PFSK-1 (cell line): ENCODE data around the gene PSMC4.

Experiments
- FOXP2 ChIP-seq: optimal IDR thresholded peaks from 2 replicates; pipeline ENCODE3; 2011; ENCODE audit warnings: borderline replicate concordance, control low read depth, inconsistent platforms; ENCODE audit not compliant: insufficient read depth; ENCODE audit errors: extremely low read length, extremely low read depth
- POLR2AphosphoS5 ChIP-seq: IDR thresholded peaks from 2 replicates; pipeline ENCODE4 v1.6.1; 2012; ENCODE audit warnings: low read depth, mild to moderate bottlenecking, control low read depth, low read length, moderate library complexity
- SIN3A ChIP-seq: IDR thresholded peaks from 2 replicates; pipeline ENCODE4 v1.6.1; 2012; ENCODE audit warnings: mild to moderate bottlenecking, low read length, moderate library complexity, borderline replicate concordance; ENCODE audit not compliant: insufficient read depth
- TAF1 ChIP-seq: IDR thresholded peaks from 2 replicates; pipeline ENCODE4 v1.6.1; 2012; ENCODE audit warnings: low read length, control low read depth, borderline replicate concordance; ENCODE audit not compliant: insufficient read depth
- TF ChIP-seq, protein P1 (sequence below), 2 experiments: IDR thresholded peaks; 2 replicates each; pipeline versions ENCODE4 v1.6.1 to v1.8.0; 2011 to 2012; ENCODE audit warnings: low read depth in 2 of 2, low read length in 2 of 2, control low read depth in 1 of 2, inconsistent platforms in 1 of 2, mild to moderate bottlenecking in 1 of 2, moderate library complexity in 1 of 2; ENCODE audit not compliant: insufficient read depth in 1 of 2

GRCh38 chr19:40006273-40006691 lies 35.3 kb downstream of the PSMC4 start:
- TF ChIP-seq, protein P1, sequence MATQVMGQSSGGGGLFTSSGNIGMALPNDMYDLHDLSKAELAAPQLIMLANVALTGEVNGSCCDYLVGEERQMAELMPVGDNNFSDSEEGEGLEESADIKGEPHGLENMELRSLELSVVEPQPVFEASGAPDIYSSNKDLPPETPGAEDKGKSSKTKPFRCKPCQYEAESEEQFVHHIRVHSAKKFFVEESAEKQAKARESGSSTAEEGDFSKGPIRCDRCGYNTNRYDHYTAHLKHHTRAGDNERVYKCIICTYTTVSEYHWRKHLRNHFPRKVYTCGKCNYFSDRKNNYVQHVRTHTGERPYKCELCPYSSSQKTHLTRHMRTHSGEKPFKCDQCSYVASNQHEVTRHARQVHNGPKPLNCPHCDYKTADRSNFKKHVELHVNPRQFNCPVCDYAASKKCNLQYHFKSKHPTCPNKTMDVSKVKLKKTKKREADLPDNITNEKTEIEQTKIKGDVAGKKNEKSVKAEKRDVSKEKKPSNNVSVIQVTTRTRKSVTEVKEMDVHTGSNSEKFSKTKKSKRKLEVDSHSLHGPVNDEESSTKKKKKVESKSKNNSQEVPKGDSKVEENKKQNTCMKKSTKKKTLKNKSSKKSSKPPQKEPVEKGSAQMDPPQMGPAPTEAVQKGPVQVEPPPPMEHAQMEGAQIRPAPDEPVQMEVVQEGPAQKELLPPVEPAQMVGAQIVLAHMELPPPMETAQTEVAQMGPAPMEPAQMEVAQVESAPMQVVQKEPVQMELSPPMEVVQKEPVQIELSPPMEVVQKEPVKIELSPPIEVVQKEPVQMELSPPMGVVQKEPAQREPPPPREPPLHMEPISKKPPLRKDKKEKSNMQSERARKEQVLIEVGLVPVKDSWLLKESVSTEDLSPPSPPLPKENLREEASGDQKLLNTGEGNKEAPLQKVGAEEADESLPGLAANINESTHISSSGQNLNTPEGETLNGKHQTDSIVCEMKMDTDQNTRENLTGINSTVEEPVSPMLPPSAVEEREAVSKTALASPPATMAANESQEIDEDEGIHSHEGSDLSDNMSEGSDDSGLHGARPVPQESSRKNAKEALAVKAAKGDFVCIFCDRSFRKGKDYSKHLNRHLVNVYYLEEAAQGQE (IDR thresholded peaks at IDR 0.05; ENCODE audit: insufficient read depth in 1 of 2, low read depth in 2 of 2, low read length in 2 of 2), result no peak
- TF ChIP-seq SIN3A (no peak), POLR2AphosphoS5 (no peak), TAF1 (no peak), FOXP2 (no peak)
